ENCODE measurements around the gene SDE2.
"Not testable (repeated sequence)": the region's sequence is repeated elsewhere in the genome, so short reads cannot be mapped to it uniquely, and the experiment has no call there.

The SDE2 gene

DNA sequence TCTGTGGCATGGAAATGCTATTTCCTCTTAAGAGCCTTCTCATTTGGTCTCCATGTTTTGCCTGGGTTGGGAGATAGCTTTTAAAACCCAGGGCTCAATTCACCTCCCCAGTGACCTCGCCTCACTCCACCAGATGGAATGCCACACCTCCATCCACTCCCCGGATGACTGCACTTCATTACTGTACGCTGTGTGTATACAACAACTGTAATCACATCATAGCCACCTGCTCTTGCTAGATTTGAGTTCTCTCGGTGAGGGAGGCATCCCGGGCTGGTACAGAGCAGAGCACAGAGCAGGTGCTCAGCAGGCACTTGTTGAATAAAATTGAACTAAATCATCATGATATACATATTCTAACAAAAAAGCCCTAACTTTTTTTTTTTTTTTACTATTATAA lies 26.0 kb downstream of the SDE2 start:
- peak; percentile 54 for DNase-seq

DNA sequence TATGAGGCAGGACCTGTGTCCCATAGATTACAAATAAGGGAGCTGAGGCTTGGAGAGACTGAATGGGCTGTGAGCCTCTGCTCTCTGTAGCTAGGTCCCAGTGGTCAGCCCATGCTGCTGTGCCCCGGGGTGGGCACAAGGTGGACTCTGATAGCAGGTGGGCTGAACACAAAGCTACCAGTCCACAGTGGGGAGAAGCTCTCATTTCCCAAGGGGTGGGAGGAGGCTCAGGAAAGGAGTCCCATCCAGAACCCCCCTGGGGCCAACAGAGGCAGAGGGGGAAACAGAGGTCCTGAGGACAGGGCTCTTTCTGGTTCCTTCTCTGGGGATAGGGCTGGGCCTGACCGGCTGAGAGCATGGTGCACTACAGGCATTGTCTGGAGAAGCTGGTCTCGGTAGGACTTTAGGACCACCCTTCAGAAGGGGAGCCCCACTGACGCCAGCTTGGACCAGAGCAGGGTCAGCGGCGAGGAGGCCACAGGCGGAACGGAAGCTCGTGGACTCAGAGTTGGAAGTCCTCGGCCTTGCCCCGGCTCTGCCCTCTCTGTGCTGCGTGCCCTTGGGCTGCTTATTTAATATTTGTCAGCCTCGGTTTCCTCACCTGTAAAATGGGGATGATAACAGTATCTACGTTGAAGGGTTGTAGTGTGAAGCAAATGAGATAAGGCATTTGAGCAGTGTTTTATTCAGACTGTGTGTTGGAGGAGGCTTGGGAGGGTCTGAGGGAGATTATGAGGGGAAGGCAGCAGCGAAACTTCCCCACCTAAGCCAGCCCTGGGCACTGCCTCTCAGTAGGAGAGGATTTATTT lies 26.6 kb downstream of the SDE2 start:
- no peak for DNase-seq

DNA sequence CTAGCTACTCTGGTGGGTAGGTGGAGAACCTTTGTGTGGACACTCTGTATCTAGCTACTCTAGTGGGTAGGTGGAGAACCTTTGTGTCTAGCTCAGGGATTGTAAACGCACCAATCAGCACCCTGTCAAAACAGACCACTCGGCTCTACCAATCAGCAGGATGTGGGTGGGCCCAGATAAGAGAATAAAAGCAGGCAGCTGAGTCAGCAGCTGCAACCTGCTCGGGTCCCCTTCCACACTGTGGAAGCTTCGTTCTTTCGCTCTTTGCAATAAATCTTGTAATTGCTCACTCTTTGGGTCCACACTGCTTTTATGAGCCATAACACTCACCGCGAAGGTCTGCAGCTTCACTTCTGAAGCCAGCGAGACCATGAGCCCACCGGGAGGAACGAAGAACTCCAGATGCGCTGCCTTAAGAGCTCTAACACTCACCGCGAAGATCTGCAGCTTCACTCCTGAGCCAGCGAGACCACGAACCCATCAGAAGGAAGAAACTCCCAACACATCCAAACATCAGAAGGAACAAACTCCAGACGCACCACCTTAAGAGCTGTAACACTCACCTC lies 28.5 kb downstream of the SDE2 start:
- not testable (repeated sequence) for DNase-seq

GRCh38 chr1:225969751-225970150 lies 29.4 kb downstream of the SDE2 start:
- DNase-seq, result not testable (repeated sequence)

- no peak for DNase-seq
Measured at GRCh38 chr1:225965231-225965630, 33.9 kb downstream of the SDE2 start.

- no peak for DNase-seq
Measured at GRCh38 chr1:225963735-225964530, 35.2 kb downstream of the SDE2 start.

GRCh38 chr1:225962440-225962975 lies 36.6 kb downstream of the SDE2 start:
- no peak for DNase-seq

DNA sequence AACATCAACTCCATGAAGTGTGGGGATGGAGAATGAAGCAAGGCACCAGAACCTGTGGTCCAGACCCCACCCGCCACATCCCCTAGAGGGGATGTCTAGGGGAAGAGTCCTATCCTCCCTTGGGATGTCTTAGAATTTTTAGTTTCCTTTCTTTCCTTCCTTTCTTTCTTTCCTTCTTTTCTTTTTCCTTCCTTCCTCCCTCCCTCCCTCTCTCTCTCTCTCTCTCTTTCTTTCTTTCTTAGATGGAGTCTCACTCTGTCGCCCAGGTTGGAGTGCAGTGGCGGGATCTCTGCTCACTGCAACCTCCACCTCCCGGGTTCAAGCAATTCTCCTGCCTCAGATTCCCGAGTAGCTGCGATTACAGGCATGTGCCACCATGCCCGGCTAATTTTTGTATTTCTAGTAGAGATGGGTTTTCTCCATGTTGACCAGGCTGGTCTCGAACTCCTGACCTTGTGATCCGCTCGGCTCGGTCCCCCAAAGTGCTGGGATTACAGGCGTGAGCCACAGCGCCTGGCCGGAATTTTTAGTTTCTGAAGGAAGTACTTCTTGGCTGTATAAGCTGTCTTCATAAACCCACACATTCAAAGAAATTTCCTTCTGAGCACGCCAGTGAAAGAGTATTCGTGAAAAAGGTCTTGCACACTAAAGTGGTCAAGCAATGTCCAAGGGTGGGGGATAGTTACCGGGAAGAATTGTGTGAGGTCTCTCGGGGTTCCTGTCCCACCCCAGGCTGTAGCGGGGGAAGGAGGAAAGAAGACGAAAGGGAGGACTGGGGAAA lies 37.3 kb downstream of the SDE2 start:
- DNase-seq, result no peak

DNA sequence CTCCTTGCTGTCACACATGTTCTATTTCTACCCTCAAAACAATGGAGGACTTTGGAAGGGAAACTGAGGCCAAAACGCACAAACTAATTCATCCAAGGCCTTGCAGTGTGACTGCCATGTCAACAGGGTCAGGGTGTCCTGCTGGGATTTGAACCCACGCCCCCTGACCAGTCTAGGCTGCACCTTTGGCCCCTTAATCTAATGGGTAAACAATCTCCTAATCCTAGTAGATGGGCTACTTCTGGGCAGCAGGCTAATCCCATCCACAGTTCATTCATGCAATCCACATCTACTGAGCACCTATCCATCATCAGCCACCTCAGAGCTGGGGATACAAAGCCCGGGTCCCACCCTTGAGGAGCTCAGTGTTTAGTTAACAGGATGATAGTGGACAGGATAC lies 41.1 kb downstream of the SDE2 start:
- DNase-seq, result no peak

DNA sequence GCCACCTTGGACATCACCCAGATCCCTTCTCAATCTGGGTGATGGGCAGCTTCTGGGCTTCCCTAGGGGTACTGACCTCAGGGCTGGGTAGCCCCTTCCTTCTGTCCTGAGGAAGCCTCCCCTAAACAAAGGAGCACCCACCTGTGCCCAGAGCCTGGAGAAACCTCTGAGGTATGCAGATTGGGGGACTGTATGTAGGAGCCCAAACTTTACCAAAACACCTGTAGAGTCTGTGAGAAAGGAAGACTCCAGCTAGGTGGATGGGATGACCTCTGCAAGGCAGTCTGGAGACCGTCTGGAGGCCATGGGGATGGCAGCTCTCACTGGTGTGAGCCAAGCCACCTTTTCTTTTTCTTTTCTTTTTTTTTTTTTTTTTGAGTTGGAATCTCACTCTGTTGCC lies 44.4 kb downstream of the SDE2 start:
- DNase-seq, result no peak

GRCh38 chr1:225953315-225953714 lies 45.8 kb downstream of the SDE2 start:
- no peak for DNase-seq

DNA sequence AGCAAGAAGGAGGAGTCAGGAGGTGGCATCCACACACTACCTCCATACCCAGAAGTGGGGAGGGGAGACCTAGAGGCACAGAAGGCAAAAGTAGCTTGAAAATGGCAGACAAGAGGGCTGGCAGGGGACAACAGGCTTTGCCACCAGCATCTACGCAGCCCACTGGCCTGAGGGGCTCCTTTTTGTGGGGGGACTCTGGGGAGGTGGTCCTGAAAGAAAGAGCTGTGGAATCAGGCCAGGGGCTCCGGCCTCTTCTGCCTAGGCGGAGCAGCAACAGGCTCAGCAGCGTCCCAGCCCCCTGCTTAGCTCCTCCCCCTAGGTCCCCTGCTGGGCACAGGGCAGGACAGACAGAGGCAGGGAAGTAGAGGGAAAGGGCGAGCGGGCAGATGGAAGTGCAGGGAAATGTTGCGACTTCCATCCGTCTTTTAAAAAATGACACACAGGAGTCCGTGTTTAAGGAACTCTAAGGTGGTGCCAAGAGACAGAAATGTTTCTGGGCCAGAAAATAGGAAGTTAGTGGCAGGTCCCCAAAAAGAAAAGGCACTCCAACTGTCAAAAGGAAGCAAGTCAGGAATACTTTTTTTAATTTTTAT lies 48.1 kb downstream of the SDE2 start:
- DNase-seq, result no peak

DNA sequence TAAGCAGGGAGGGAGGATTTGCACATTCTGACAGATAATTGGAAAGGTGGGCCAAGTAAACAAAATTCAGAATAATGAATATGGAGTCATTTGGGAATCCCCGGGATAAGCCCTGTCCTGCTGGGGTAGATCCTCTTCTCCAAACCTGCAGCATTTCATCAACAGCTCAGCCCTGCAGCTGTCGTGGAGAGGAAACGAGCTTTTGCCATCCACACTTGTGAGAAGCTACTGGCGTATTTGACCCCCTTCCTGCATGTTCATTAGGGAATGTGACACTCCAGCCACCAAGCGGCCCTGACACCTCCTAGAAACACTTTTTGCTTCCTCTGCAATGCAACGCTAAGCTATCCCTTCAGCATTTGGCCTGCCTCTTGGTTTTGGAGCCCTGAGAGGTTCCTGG lies 50.1 kb downstream of the SDE2 start:
- no peak for DNase-seq

- DNase-seq, result no peak
Measured at GRCh38 chr1:225946803-225947202, 52.3 kb downstream of the SDE2 start.

- DNase-seq, result no peak
Measured at GRCh38 chr1:225946082-225946620, 53.0 kb downstream of the SDE2 start.

DNA sequence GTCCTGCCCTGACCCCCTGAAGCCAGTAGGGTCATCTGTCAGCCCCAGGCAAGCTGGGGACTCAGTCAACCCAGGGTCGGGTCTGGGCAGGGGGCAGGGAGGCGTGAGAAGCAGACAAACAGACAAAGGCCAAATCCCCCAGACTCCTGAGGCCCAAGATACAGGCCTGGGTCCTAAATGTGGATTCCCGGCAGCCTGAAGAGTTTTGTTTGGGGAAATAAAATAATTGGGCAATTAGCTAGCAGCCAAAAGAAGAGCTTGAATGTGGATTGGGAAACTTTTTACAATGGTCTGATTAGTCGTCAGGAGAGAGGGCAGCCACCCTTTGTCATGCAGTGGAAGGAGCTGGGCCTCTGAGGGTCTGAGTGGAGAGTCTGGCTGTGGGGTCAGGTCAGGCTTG lies 53.6 kb downstream of the SDE2 start:
- no peak for DNase-seq

GRCh38 chr1:225944951-225945350 lies 54.2 kb downstream of the SDE2 start:
- no peak for DNase-seq

- DNase-seq, result no peak
Measured at GRCh38 chr1:225944387-225944786, 54.8 kb downstream of the SDE2 start.

DNA sequence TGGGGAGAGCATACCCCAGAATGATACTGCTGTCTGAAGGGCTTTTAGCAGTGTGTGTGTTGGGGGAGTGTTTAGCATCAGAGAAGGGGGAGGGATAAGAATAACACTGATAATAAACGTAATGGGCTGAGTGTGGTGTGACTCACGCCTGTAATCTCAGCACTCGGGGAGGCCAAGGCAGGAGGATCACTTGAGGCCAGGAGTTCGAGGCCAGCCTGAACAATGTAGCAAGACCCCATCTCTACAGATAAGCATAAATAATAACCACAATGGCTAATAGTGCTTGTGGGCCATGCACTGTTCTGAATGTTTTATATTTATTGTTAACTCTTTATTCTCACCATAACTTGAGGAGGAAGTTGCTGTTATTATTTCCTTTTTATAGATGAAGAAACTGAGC lies 55.6 kb downstream of the SDE2 start:
- no peak for DNase-seq

GRCh38 chr1:225942574-225942973 lies 56.6 kb downstream of the SDE2 start:
- no peak for DNase-seq

DNA sequence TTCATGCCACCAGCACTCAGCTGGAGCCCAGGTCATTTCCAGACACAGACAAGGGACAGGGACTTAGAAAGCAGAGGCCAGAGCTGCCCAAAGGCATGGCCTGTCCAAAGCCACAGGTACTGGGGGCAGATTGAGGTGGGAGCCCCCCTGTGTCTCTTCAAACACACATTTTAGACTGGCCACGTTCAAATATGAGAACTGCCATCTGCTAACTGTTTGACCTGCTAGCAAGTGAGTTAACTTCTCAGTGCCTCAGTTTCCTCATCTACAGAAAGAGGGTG lies 57.3 kb downstream of the SDE2 start:
- DNase-seq, result no peak

- no peak for DNase-seq
Measured at GRCh38 chr1:225941187-225941941, 57.8 kb downstream of the SDE2 start, which contains the start of gene LEFTY2. Gene LEFTY2, minus strand, starts transcription at chr1:225941220. Its CDS starts 80 bp downstream, at chr1:225941140.

Data from NCI-H748 treated with DMSO at 0.1 percent for 48 hours (cell line).